CD14-positive monocyte (primary cell): ENCODE results near the gene NT5E. TPM values are rescaled to one million over a fixed set of nuclear protein-coding genes. Genes with fewer than 3 reads are reported as not detected.
A peak's percentile ranks its signal among the peaks of the same experiment; 100 is the strongest.

Source experiments
- DNase-seq, 3 donors: peaks; one replicate each; pipeline ENCODE4 v3.0.0-alpha.2; 2011 to 2022
- H2AFZ ChIP-seq: 2 replicates; pipeline ENCODE4 v1.6.0; 2012; ENCODE audit warnings: mild to moderate bottlenecking, low read depth, low read length, inconsistent platforms; ENCODE audit not compliant: insufficient read depth, poor library complexity, severe bottlenecking
- H3K27ac ChIP-seq, 2 donors: 1 replicate in 1 of 2; 2 replicates in 1 of 2; pipeline ENCODE4 v1.5.1; 2012 to 2013; ENCODE audit warnings: low read length in 2 of 2, control low read depth in 1 of 2, inconsistent platforms in 1 of 2, low read depth in 1 of 2, mild to moderate bottlenecking in 1 of 2
- H3K27me3 ChIP-seq, 2 donors: one replicate each; pipeline versions ENCODE4 v1.6.0 to v1.6.1; 2011 to 2013; ENCODE audit warnings: low read length in 2 of 2; ENCODE audit not compliant: control insufficient read depth in 2 of 2, insufficient read depth in 2 of 2
- H3K36me3 ChIP-seq, 2 donors: replicated peaks in 1 of 2; 1 replicate in 1 of 2; 2 replicates in 1 of 2; pipeline versions ENCODE4 v1.5.1 to v1.6.1; 2012 to 2013; ENCODE audit warnings: low read length in 2 of 2, control low read depth in 1 of 2, inconsistent platforms in 1 of 2, mild to moderate bottlenecking in 1 of 2; ENCODE audit not compliant: insufficient read depth in 2 of 2, control insufficient read depth in 1 of 2
- H3K4me1 ChIP-seq, 2 donors: 1 replicate in 1 of 2; 2 replicates in 1 of 2; pipeline versions ENCODE4 v1.5.1 to v1.6.1; 2012 to 2013; ENCODE audit warnings: low read length in 2 of 2, control low read depth in 1 of 2, inconsistent platforms in 1 of 2, mild to moderate bottlenecking in 1 of 2, moderate library complexity in 1 of 2; ENCODE audit not compliant: insufficient read depth in 2 of 2, control insufficient read depth in 1 of 2
- H3K4me2 ChIP-seq: replicated peaks from 2 replicates; pipeline ENCODE3; 2012; ENCODE audit warnings: low read length, moderate library complexity, mild to moderate bottlenecking; ENCODE audit not compliant: poor library complexity, severe bottlenecking; ENCODE audit errors: extremely low read depth
- H3K4me3 ChIP-seq, 3 experiments: fragments of 200-600 bp in 1 of 3; sonication (generic) in 1 of 3; replicated peaks in 1 of 3; 1 replicate in 2 of 3; 2 replicates in 1 of 3; pipeline ENCODE4 v1.5.1; 2011 to 2013; ENCODE audit warnings: low read length in 3 of 3, mild to moderate bottlenecking in 3 of 3, control low read depth in 2 of 3, low read depth in 2 of 3, inconsistent platforms in 1 of 3, moderate library complexity in 1 of 3
- H3K79me2 ChIP-seq: 2 replicates; pipeline ENCODE4 v1.6.0; 2012; ENCODE audit warnings: mild to moderate bottlenecking, control low read depth, inconsistent platforms, low read length, moderate library complexity; ENCODE audit not compliant: insufficient read depth
- H3K9ac ChIP-seq: 2 replicates; pipeline ENCODE4 v1.6.0; 2017; ENCODE audit warnings: low read length, mild to moderate bottlenecking; ENCODE audit not compliant: insufficient read depth, poor library complexity, severe bottlenecking
- H3K9me3 ChIP-seq, 2 donors: replicated peaks in 1 of 2; 1 replicate in 1 of 2; 2 replicates in 1 of 2; pipeline versions ENCODE4 v1.5.1 to v1.6.1; 2012 to 2013; ENCODE audit warnings: low read length in 2 of 2, control low read depth in 1 of 2; ENCODE audit not compliant: control insufficient read depth in 1 of 2, insufficient read depth in 1 of 2
- H4K20me1 ChIP-seq: 2 replicates; pipeline ENCODE4 v1.6.0; 2012; ENCODE audit warnings: mild to moderate bottlenecking, low read length, control low read depth, moderate library complexity; ENCODE audit not compliant: insufficient read depth
- H3K27ac Mint-ChIP-seq, 7 donors: one replicate each; pipeline ENCODE4 v1.8.0; 2020; ENCODE audit warnings: mild to moderate bottlenecking in 7 of 7, mixed read lengths in 7 of 7, moderate library complexity in 6 of 7, inconsistent platforms in 2 of 7
- H3K27me3 Mint-ChIP-seq, 3 donors: one replicate each; pipeline ENCODE4 v1.8.0; 2021 to 2022; ENCODE audit warnings: low read depth in 3 of 3, mild to moderate bottlenecking in 3 of 3, mixed read lengths in 3 of 3, moderate library complexity in 3 of 3, inconsistent platforms in 1 of 3
- H3K36me3 Mint-ChIP-seq, 2 donors: one replicate each; pipeline ENCODE4 v1.8.0; 2020; ENCODE audit warnings: mixed read lengths in 2 of 2, inconsistent platforms in 1 of 2, mild to moderate bottlenecking in 1 of 2
- H3K4me1 Mint-ChIP-seq: one replicate; pipeline ENCODE4 v1.8.0; 2020; ENCODE audit warnings: mild to moderate bottlenecking, mixed read lengths
- H3K4me3 Mint-ChIP-seq, 2 donors: one replicate each; pipeline ENCODE4 v1.8.0; 2020; ENCODE audit warnings: mild to moderate bottlenecking in 2 of 2, mixed read lengths in 2 of 2, moderate library complexity in 1 of 2
- H3K9me3 Mint-ChIP-seq, 7 donors: one replicate each; pipeline ENCODE4 v1.8.0; 2020 to 2022; ENCODE audit warnings: mixed read lengths in 7 of 7, mild to moderate bottlenecking in 6 of 7, moderate library complexity in 6 of 7, inconsistent platforms in 2 of 7
- CTCF ChIP-seq: fragments of 200-600 bp; IDR thresholded peaks from one replicate; pipeline ENCODE4 v1.8.0; 2022; ENCODE audit warnings: antibody characterized with exemption, mild to moderate bottlenecking
- WGBS: methylation state at CpG from one replicate; pipeline ENCODE4 v1.1.5; 2013; ENCODE audit warnings: missing lambda C conversion rate; ENCODE audit not compliant: insufficient coverage; 5-methylcytosine and 5-hydroxymethylcytosine counted together
- intact Hi-C, 2 donors: fragments of 100-400 bp; cut with micrococcal nuclease; formaldehyde crosslinking; loops; one replicate each; pipeline versions ENCODE4 v1.15.0 to v1.15.1; 2023
- polyA plus RNA-seq, 3 donors: library from polyadenylated mRNA; depleted of rRNA in 1 of 3; unstranded in 2 of 3; stranded (reverse) in 1 of 3; fragments of 300-500 nt in 2 of 3; fragments of >200 nt in 1 of 3; fragmentation: Illumina TruSeq in 2 of 3; gene quantifications; 1 replicate in 2 of 3; 2 replicates in 1 of 3; pipeline ENCODE4 v1.2.3, GENCODE V29; 2012 to 2021

Gene NT5E
- polyA plus RNA-seq, 3 donors: 0.14 to 0.18 TPM; not detected in 1

- H4K20me1 ChIP-seq: no peaks in the 10 kb centered on the region
- H3K4me2 ChIP-seq: no peak overlapping the region
- H3K79me2 ChIP-seq: no peaks in the 10 kb centered on the region
- peaks cover 7 to 10% of the 10 kb centered on the region in 2 donors for H3K9me3 ChIP-seq
- peaks cover 2 to 8% (median 7%) of the 10 kb centered on the region in 3 donors for H3K27me3 Mint-ChIP-seq
- no peak for TF ChIP-seq CTCF
- H3K4me3 Mint-ChIP-seq: no peak overlapping the region
- H3K4me3 ChIP-seq: no peak overlapping the region
- peaks cover 19 to 30% (median 21%) of the 10 kb centered on the region in 7 donors for H3K9me3 Mint-ChIP-seq
- no peaks in the 10 kb centered on the region for H3K36me3 ChIP-seq
- H3K4me1 Mint-ChIP-seq: peaks cover 9% of the 10 kb centered on the region
- peaks cover 0 to 4% of the 10 kb centered on the region in 2 donors for H3K4me1 ChIP-seq
- WGBS: 100% methylated on average over 1 of the region's 5 CpGs
- no peaks in the 10 kb centered on the region for H3K27me3 ChIP-seq
- no peak overlapping the region for H3K27ac ChIP-seq
- intact Hi-C loops: no loop called here
- peaks cover 0 to 5% of the 10 kb centered on the region in 2 donors for H3K36me3 Mint-ChIP-seq
- H2AFZ ChIP-seq: no peak overlapping the region
- H3K9ac ChIP-seq: no peak overlapping the region
- DNase-seq: peak in 1 of 3 donors; percentile 26
- peak overlapping the region in 1 of 7 donors; percentile 72 for H3K27ac Mint-ChIP-seq
These were observed 45.0 kb downstream of the NT5E start for GRCh38 chr6:85494547-85495536.

DNA sequence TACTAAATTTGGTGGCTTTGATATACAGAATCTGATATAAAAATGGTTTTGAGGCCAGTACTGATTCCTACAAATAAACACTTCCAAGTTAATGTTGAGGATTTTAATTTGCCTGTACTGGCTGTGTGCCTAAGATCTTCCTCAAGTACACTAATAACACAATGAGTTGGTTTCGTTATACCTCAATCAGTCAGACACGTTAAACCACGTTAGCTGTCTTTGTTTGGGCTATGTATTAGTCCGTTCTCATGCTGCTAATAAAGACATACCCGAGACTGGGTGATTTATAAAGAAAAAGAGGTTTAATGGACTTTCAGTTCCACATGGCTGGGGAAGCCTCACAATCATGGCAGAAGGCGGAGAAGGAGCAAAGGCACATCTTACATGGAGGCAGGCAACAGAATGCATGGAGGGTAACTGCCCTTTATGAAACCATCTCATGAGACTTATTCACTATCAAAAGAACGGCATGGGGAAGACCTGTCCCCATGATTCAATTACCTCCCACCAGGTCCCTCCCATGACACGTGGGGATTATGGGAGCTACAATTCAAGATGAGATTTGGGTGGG is 46.2 kb downstream of the NT5E start:
- TF ChIP-seq CTCF: no peak
- intact Hi-C loops: no loop called here
- H3K36me3 ChIP-seq: no peaks in the 10 kb centered on the region
- H3K4me3 Mint-ChIP-seq: no peak overlapping the region
- no peak overlapping the region for H2AFZ ChIP-seq
- H3K27me3 Mint-ChIP-seq: peaks cover 0 to 2% (median 1%) of the 10 kb centered on the region in 3 donors
- DNase-seq: no peak
- 93% methylated on average over 2 of the region's 8 CpGs for WGBS
- peaks cover 7 to 10% of the 10 kb centered on the region in 2 donors for H3K9me3 ChIP-seq
- no peaks in the 10 kb centered on the region for H3K27me3 ChIP-seq
- H3K36me3 Mint-ChIP-seq: peaks cover 3 to 9% of the 10 kb centered on the region in 2 donors
- H3K27ac ChIP-seq: no peak overlapping the region
- H3K4me2 ChIP-seq: no peak overlapping the region
- no peak overlapping the region for H3K4me3 ChIP-seq
- peaks cover 19 to 33% (median 21%) of the 10 kb centered on the region in 7 donors for H3K9me3 Mint-ChIP-seq
- H3K4me1 Mint-ChIP-seq: peaks cover 9% of the 10 kb centered on the region
- no peaks in the 10 kb centered on the region for H4K20me1 ChIP-seq
- no peak overlapping the region for H3K27ac Mint-ChIP-seq
- no peaks in the 10 kb centered on the region for H3K79me2 ChIP-seq
- H3K4me1 ChIP-seq: peaks cover 0 to 4% of the 10 kb centered on the region in 2 donors
- no peak overlapping the region for H3K9ac ChIP-seq
